ENCODE measurements around the gene NRXN3.

Gene NRXN3

DNA sequence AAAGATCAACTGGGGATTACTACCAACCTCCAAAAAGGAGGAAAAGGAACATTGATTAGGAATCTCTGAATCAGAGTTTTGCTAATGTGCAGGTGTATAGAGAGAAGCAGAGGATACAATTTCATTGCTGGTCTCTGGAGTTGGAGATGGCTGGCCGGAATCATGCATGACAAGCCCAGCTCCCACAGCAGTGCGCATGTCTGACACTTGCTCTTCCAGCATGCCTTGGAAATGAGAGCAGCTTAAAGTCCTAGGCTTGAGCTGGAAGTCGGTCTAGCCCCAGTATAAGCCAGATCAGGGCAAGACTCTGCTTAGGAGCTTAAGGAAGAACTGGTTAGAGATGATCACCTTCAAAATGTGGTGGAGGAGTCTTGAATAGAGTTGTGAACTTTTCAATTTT, 1298.3 kb downstream of the NRXN3 start:
- Histone ChIP-seq H3K4me1 (ENCODE audit: control insufficient read depth, insufficient read depth, low read length, poor library complexity, severe bottlenecking) (no peaks in the 10 kb centered on the region), H3K27me3 (replicated peaks; ENCODE audit: control insufficient read depth, insufficient read depth, low read length, poor library complexity, severe bottlenecking) (no peaks in the 10 kb centered on the region), H3K9me3 (ENCODE audit: control insufficient read depth, low read length) (no peaks in the 10 kb centered on the region), H3K27ac (ENCODE audit: insufficient read depth, low read length, poor library complexity, severe bottlenecking) (no peak overlapping the region), H3K4me3 (ENCODE audit: insufficient read depth, low read depth, low read length, poor library complexity, severe bottlenecking) (no peak overlapping the region), H3K36me3 (ENCODE audit: control insufficient read depth, insufficient read depth, low read length) (no peaks in the 10 kb centered on the region)
- DNase-seq: no peak

DNA sequence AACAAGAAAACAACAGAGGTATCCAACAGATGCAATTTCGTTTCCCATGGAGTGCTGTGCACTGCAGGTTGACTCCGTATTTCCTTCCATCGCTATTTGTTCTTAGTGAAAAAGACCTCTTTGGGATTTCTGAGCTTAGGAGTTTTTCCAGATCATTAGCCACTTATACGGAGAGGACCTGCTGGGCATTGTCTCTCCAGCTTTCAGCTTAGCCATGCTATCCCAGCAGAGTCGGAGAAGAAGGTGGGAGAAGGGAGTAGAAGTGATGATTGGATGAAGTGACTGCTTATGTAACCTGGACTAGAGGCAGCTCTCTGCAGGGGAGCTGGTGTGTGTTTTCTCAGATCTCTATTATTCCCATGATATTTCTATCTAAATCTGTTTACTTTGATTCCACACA, 1303.5 kb downstream of the NRXN3 start:
- no peak overlapping the region for H3K27ac ChIP-seq (ENCODE audit: insufficient read depth, low read length, poor library complexity, severe bottlenecking)
- no peaks in the 10 kb centered on the region for H3K9me3 ChIP-seq (ENCODE audit: control insufficient read depth, low read length)
- no peak overlapping the region for H3K4me3 ChIP-seq (ENCODE audit: insufficient read depth, low read depth, low read length, poor library complexity, severe bottlenecking)
- DNase-seq: no peak
- H3K36me3 ChIP-seq (ENCODE audit: control insufficient read depth, insufficient read depth, low read length): no peaks in the 10 kb centered on the region
- H3K27me3 ChIP-seq (replicated peaks; ENCODE audit: control insufficient read depth, insufficient read depth, low read length, poor library complexity, severe bottlenecking): no peaks in the 10 kb centered on the region
- H3K4me1 ChIP-seq (ENCODE audit: control insufficient read depth, insufficient read depth, low read length, poor library complexity, severe bottlenecking): no peaks in the 10 kb centered on the region

- H3K27ac ChIP-seq (ENCODE audit: insufficient read depth, low read length, poor library complexity, severe bottlenecking): no peak overlapping the region
- H3K27me3 ChIP-seq (replicated peaks; ENCODE audit: control insufficient read depth, insufficient read depth, low read length, poor library complexity, severe bottlenecking): no peaks in the 10 kb centered on the region
- no peak for DNase-seq
- H3K9me3 ChIP-seq (ENCODE audit: control insufficient read depth, low read length): no peaks in the 10 kb centered on the region
- no peaks in the 10 kb centered on the region for H3K4me1 ChIP-seq (ENCODE audit: control insufficient read depth, insufficient read depth, low read length, poor library complexity, severe bottlenecking)
- H3K4me3 ChIP-seq (ENCODE audit: insufficient read depth, low read depth, low read length, poor library complexity, severe bottlenecking): no peak overlapping the region
- H3K36me3 ChIP-seq (ENCODE audit: control insufficient read depth, insufficient read depth, low read length): no peaks in the 10 kb centered on the region
These were observed 1305.8 kb downstream of the NRXN3 start for GRCh38 chr14:79475887-79476532.

DNA sequence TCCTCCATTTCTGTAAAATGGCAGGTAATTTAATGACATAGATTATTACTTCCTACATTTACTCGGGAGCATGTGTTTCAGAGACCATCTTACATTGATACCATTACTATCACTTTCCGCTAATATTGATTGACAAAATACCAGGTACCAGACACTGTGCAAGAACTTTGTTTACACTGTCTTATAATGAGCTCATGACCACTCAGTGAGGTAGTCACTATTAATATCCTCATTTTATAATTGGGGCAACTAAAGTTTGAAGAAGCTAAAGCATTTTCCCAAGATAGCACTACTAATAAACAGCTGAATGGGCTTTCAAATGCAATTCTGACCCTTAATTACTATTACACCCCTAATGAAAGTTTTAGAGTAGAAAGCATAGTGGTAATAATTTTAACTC, 1306.4 kb downstream of the NRXN3 start:
- H3K4me3 ChIP-seq (ENCODE audit: insufficient read depth, low read depth, low read length, poor library complexity, severe bottlenecking): no peak overlapping the region
- no peaks in the 10 kb centered on the region for H3K36me3 ChIP-seq (ENCODE audit: control insufficient read depth, insufficient read depth, low read length)
- H3K27me3 ChIP-seq (replicated peaks; ENCODE audit: control insufficient read depth, insufficient read depth, low read length, poor library complexity, severe bottlenecking): no peaks in the 10 kb centered on the region
- no peaks in the 10 kb centered on the region for H3K4me1 ChIP-seq (ENCODE audit: control insufficient read depth, insufficient read depth, low read length, poor library complexity, severe bottlenecking)
- H3K9me3 ChIP-seq (ENCODE audit: control insufficient read depth, low read length): no peaks in the 10 kb centered on the region
- no peak for DNase-seq
- no peak overlapping the region for H3K27ac ChIP-seq (ENCODE audit: insufficient read depth, low read length, poor library complexity, severe bottlenecking)

DNA sequence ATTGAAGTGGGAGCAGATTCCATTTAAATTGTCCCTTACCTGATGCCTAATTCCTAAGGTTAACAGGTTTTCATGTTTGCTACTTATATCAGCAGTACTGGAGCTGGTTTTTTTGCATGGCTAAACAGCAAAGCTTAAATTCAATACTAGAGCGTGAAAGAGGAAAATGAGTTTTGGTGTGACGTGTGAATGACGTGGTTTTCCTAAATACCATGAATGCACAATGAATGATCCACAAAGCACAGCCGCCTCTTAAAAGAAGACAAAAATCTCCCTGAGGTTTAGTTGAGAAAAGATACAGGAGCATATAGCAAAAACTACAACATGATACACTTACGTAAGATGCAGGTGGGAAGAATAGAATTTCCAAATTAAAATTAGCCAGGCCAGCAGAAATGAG, 1310.0 kb downstream of the NRXN3 start:
- H3K36me3 ChIP-seq (ENCODE audit: control insufficient read depth, insufficient read depth, low read length): no peaks in the 10 kb centered on the region
- no peaks in the 10 kb centered on the region for H3K27me3 ChIP-seq (replicated peaks; ENCODE audit: control insufficient read depth, insufficient read depth, low read length, poor library complexity, severe bottlenecking)
- no peaks in the 10 kb centered on the region for H3K4me1 ChIP-seq (ENCODE audit: control insufficient read depth, insufficient read depth, low read length, poor library complexity, severe bottlenecking)
- no peak for DNase-seq
- no peaks in the 10 kb centered on the region for H3K9me3 ChIP-seq (ENCODE audit: control insufficient read depth, low read length)
- no peak overlapping the region for H3K27ac ChIP-seq (ENCODE audit: insufficient read depth, low read length, poor library complexity, severe bottlenecking)
- no peak overlapping the region for H3K4me3 ChIP-seq (ENCODE audit: insufficient read depth, low read depth, low read length, poor library complexity, severe bottlenecking)

DNA sequence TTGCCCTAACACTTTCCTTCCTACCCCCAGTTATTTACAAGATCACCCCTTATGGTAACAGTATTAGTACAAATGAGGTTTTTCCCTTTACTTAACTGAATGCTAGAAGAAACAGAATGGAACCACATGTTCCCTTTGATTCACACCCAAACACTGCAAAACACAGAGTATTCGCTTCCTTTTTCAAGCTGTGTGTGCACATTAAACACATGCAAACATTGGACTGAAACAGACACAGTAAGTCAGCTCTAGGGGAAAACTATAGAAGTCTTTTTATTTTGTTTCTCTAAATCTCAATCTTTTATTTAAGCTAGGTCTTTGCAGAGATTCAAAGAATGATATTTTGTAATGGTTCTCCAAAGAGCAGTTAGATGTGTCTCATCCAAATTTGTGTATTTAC, 1312.7 kb downstream of the NRXN3 start:
- no peaks in the 10 kb centered on the region for H3K27me3 ChIP-seq (replicated peaks; ENCODE audit: control insufficient read depth, insufficient read depth, low read length, poor library complexity, severe bottlenecking)
- H3K4me3 ChIP-seq (ENCODE audit: insufficient read depth, low read depth, low read length, poor library complexity, severe bottlenecking): no peak overlapping the region
- DNase-seq: no peak

DNA sequence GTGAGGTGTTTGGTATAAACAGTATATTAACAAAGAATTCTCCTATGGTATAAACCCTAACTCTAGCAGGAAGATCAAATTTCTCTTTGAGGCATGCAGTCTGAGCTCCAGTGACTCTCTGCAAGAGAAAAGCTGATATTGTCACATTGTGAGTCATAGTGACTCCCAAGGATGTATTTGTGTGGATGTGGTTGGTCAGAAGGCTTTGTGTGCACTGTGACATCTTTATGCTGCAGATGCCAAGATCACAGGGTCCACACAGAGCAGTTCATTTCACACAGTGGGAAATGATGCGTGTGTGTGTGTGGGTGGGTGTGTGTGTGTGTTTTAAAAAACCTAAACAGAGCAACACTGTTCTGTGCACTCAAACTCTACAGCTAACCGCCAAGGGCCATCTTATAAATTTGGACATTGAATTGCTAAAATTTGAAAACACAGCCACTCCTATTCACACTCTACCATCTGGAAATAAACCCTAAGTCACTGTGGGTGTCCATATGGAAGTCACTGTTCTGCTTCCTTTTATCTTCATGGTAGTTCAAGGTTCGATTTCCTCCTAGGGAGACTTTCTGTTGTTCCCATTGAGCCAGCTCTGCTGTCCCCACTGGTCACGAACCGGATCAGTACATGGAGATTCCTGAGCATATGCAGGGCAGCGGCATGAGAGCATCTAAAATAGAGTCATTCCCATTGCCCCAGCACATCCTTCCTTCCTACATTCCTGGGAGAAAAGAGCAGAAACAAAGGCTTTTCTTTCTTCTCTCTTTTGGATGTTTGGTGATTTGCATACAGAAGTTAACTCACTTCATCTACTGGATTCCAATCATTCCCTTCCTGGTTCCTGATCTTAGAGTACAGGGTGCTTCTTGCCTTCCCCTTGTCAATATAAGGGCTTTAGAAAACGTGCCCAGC, 1313.6 kb downstream of the NRXN3 start:
- H3K4me3 ChIP-seq (ENCODE audit: insufficient read depth, low read depth, low read length, poor library complexity, severe bottlenecking): no peak overlapping the region
- no peak for DNase-seq
- H3K36me3 ChIP-seq (ENCODE audit: control insufficient read depth, insufficient read depth, low read length): no peaks in the 10 kb centered on the region
- no peaks in the 10 kb centered on the region for H3K4me1 ChIP-seq (ENCODE audit: control insufficient read depth, insufficient read depth, low read length, poor library complexity, severe bottlenecking)
- no peak overlapping the region for H3K27ac ChIP-seq (ENCODE audit: insufficient read depth, low read length, poor library complexity, severe bottlenecking)
- H3K27me3 ChIP-seq (replicated peaks; ENCODE audit: control insufficient read depth, insufficient read depth, low read length, poor library complexity, severe bottlenecking): no peaks in the 10 kb centered on the region
- H3K9me3 ChIP-seq (ENCODE audit: control insufficient read depth, low read length): no peaks in the 10 kb centered on the region

More for the DNA sequence above, 1312.7 kb downstream of the NRXN3 start:
- no peak overlapping the region for H3K27ac ChIP-seq (ENCODE audit: insufficient read depth, low read length, poor library complexity, severe bottlenecking)
- H3K4me1 ChIP-seq (ENCODE audit: control insufficient read depth, insufficient read depth, low read length, poor library complexity, severe bottlenecking): no peaks in the 10 kb centered on the region
- H3K9me3 ChIP-seq (ENCODE audit: control insufficient read depth, low read length): no peaks in the 10 kb centered on the region
- H3K36me3 ChIP-seq (ENCODE audit: control insufficient read depth, insufficient read depth, low read length): no peaks in the 10 kb centered on the region

- no peak overlapping the region for H3K27ac ChIP-seq (ENCODE audit: insufficient read depth, low read length, poor library complexity, severe bottlenecking)
- no peak for DNase-seq
- no peaks in the 10 kb centered on the region for H3K9me3 ChIP-seq (ENCODE audit: control insufficient read depth, low read length)
- H3K4me3 ChIP-seq (ENCODE audit: insufficient read depth, low read depth, low read length, poor library complexity, severe bottlenecking): no peak overlapping the region
- no peaks in the 10 kb centered on the region for H3K36me3 ChIP-seq (ENCODE audit: control insufficient read depth, insufficient read depth, low read length)
- no peaks in the 10 kb centered on the region for H3K4me1 ChIP-seq (ENCODE audit: control insufficient read depth, insufficient read depth, low read length, poor library complexity, severe bottlenecking)
- no peaks in the 10 kb centered on the region for H3K27me3 ChIP-seq (replicated peaks; ENCODE audit: control insufficient read depth, insufficient read depth, low read length, poor library complexity, severe bottlenecking)
These were observed 1317.5 kb downstream of the NRXN3 start for GRCh38 chr14:79487632-79488031.

- Histone ChIP-seq H3K4me1 (ENCODE audit: control insufficient read depth, insufficient read depth, low read length, poor library complexity, severe bottlenecking) (no peaks in the 10 kb centered on the region), H3K4me3 (ENCODE audit: insufficient read depth, low read depth, low read length, poor library complexity, severe bottlenecking) (no peak overlapping the region), H3K9me3 (ENCODE audit: control insufficient read depth, low read length) (no peaks in the 10 kb centered on the region), H3K27me3 (replicated peaks; ENCODE audit: control insufficient read depth, insufficient read depth, low read length, poor library complexity, severe bottlenecking) (no peaks in the 10 kb centered on the region), H3K27ac (ENCODE audit: insufficient read depth, low read length, poor library complexity, severe bottlenecking) (no peak overlapping the region), H3K36me3 (ENCODE audit: control insufficient read depth, insufficient read depth, low read length) (no peaks in the 10 kb centered on the region)
- DNase-seq: no peak
These were observed 1321.0 kb downstream of the NRXN3 start for GRCh38 chr14:79491161-79491560.

GRCh38 chr14:79493081-79493645, 1323.0 kb downstream of the NRXN3 start:
- no peak for DNase-seq
- no peaks in the 10 kb centered on the region for H3K27me3 ChIP-seq (replicated peaks; ENCODE audit: control insufficient read depth, insufficient read depth, low read length, poor library complexity, severe bottlenecking)
- no peaks in the 10 kb centered on the region for H3K9me3 ChIP-seq (ENCODE audit: control insufficient read depth, low read length)
- H3K27ac ChIP-seq (ENCODE audit: insufficient read depth, low read length, poor library complexity, severe bottlenecking): no peak overlapping the region
- no peaks in the 10 kb centered on the region for H3K4me1 ChIP-seq (ENCODE audit: control insufficient read depth, insufficient read depth, low read length, poor library complexity, severe bottlenecking)
- no peaks in the 10 kb centered on the region for H3K36me3 ChIP-seq (ENCODE audit: control insufficient read depth, insufficient read depth, low read length)
- H3K4me3 ChIP-seq (ENCODE audit: insufficient read depth, low read depth, low read length, poor library complexity, severe bottlenecking): no peak overlapping the region

Measured in effector memory CD4-positive, alpha-beta T cell (primary cell).